LNCaP clone FGC (cell line): ENCODE data around the gene MBNL3.

Source experiments
- DNase-seq: peaks from one replicate; pipeline ENCODE4 v3.0.0-alpha.2; 2011; ENCODE audit warnings: low read depth
- H3K4me3 ChIP-seq: 2 replicates; pipeline ENCODE4 v1.5.1; 2011; ENCODE audit warnings: mild to moderate bottlenecking, low read depth, low read length, control low read depth
- TF ChIP-seq, protein P1 (sequence below): IDR thresholded peaks from 2 replicates; pipeline ENCODE4 v1.5.1; 2012; ENCODE audit warnings: mild to moderate bottlenecking; ENCODE audit not compliant: control insufficient read depth, insufficient read depth; ENCODE audit errors: extremely low read depth

The MBNL3 gene

DNA sequence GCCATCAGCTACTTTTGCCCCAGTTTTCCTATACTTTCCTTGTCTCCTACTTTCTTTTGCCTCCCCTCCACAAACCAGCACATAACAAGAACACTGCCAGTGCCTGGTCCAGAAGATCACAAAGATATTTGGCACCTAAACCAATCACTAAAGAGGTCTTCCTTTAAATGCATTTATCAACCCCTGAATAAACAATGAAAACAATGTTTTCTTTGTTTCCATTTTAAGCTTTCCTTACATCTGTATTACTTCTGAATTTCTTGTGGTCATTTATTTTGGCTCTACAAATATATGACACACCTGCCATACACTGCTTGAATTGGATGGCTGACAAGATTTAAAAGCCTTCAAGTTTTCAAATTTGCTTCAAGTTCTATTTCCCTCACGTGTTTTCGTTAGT, 43.9 kb downstream of the MBNL3 start:
- H3K4me3 ChIP-seq: no peak overlapping the region
- no peak for DNase-seq
- TF ChIP-seq, protein P1, sequence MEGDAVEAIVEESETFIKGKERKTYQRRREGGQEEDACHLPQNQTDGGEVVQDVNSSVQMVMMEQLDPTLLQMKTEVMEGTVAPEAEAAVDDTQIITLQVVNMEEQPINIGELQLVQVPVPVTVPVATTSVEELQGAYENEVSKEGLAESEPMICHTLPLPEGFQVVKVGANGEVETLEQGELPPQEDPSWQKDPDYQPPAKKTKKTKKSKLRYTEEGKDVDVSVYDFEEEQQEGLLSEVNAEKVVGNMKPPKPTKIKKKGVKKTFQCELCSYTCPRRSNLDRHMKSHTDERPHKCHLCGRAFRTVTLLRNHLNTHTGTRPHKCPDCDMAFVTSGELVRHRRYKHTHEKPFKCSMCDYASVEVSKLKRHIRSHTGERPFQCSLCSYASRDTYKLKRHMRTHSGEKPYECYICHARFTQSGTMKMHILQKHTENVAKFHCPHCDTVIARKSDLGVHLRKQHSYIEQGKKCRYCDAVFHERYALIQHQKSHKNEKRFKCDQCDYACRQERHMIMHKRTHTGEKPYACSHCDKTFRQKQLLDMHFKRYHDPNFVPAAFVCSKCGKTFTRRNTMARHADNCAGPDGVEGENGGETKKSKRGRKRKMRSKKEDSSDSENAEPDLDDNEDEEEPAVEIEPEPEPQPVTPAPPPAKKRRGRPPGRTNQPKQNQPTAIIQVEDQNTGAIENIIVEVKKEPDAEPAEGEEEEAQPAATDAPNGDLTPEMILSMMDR: no peak

DNA sequence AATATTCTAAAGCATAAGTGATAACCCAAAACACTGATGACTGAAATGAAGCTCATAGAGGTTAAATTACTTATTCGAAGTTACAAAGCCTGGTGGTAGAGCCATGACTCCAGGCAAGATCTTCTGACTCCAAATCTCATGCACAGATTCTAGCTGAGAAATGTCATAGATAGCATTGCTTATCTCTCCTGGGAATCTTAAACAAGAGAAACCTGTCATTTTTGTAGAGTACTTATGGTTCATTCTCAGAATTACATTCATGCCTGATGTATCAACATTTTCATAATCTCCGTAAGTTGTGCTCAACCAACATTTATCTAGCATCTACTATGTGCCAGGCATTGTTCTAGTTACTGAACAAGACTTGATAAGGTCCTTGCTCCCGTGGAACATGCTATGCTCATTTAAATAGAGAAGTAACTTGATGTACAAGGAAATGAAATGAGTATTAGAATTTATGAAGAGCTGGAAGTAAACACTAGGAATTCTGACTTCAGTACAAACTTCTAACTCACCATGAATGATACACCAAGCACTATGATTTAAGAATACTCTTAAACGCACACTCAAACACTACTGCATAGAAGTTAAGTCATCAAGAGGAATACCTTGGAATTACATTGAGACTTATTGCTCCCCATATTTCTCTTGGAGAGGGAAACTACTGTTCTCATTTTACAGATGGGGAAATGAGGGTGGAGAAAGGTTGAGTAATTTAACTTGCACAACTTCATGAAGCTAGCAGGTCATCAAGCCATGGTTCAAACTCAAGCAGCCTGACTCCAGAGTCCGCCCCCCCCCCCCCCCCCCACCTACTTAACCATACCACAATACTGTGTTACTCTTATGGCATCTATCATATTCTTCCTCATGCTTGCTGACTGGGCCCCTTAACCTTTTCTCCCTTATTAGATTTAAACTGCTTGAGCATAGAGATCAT, 45.4 kb downstream of the MBNL3 start:
- DNase-seq: no peak

DNA sequence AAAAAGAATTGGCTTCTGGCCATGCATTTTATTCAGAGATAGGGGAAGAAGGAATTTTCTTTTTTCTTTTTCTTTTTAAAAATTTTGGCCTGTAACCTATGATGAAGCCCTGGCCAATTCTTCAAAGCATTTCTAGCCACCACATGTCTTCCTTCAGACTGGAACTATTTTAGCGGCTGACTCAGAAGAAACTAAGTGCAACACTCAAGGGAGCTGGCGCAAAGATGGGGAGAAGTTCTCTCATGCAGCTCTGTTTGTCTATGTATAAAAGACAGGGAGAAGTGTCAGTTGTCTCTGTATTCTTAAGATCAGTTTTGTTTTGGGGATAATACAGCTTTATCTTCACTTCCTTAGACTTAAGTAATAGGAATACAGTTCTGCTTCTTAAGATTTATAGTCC, 46.1 kb downstream of the MBNL3 start:
- no peak overlapping the region for H3K4me3 ChIP-seq
- DNase-seq: no peak
- TF ChIP-seq, protein P1: no peak

More for the DNA sequence above, 45.4 kb downstream of the MBNL3 start:
- TF ChIP-seq, protein P1: no peak
- H3K4me3 ChIP-seq: no peak overlapping the region

DNA sequence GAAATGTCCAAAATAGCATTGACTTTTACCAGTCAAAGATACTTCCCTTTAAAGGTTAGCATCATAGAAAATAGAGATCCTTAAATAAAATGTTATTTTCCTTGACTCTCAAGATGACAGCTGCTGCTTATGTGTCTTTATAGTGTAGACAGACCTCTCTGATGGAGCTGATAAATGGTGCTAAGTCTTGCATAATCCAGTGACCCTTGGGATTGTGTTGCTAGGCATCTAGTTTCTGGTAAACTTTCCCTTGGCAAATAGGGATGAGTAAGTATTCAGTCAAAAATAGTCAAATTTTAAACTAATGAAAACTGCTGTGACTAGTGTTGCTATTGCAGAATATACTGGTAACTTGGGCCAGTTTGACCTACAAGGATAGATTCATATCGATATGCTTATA, 53.6 kb downstream of the MBNL3 start:
- no peak for DNase-seq
- H3K4me3 ChIP-seq: no peak overlapping the region
- TF ChIP-seq, protein P1: no peak

DNA sequence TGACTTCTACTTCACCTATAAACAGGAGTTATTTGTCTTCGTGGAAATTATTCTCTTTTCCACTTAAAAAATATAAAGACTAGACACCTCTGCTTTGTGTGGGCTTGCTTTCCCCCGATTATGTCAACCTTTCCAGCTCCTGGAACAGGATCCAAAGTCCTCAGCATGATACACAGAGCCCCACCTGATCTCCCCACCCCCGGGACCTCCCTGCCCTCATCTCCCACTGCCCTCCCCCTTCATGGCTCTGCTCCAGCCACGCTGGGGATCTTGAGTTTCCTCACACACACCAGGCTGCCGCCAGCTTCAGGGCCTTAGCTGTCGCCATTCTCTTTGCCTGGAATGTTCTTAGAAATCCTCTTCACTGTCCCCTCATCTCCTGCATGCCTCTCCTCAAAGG, 55.3 kb downstream of the MBNL3 start:
- TF ChIP-seq, protein P1: no peak
- DNase-seq: no peak

DNA sequence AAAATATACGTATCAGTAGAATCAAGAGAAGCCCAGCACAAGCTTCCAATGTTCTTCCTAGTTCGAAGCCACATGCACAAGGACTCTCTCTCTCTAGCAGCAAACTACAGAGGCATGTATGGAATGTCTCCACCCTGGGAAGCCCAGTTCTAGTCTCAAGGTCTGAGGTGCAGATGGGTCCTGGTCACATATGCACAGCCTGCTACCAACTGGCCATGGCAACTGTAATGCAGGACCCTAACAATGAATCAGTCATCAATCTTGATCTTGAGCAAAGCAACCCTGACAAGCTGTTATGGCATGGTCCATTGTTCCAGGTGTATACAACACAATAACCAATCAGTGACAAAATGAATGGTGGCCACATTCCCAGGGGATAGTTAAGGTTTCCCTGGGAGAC, 55.8 kb downstream of the MBNL3 start:
- no peak overlapping the region for H3K4me3 ChIP-seq
- TF ChIP-seq, protein P1: no peak
- no peak for DNase-seq

More for the DNA sequence above, 55.3 kb downstream of the MBNL3 start:
- no peak overlapping the region for H3K4me3 ChIP-seq

DNA sequence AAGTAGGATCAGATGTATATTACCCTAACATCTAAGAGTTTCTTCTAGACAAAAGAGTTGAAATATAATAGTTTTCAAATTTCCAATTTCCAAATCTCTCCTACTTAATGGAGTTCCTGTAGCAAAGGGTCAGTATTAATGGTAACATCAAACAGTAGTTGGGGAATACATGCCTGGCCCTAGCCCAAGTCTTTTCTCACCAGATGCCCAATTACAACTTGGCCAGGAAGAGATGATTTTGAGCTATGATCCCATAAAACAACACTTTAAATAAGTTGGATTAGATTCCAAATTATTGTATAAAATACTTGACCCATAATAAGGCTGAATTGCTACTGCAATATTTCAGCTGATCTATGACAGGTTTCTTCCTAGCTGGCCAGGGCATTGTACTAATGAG, 59.9 kb downstream of the MBNL3 start:
- TF ChIP-seq, protein P1: no peak
- no peak for DNase-seq
- H3K4me3 ChIP-seq: no peak overlapping the region
